AG04449 (cell line): ENCODE results near the gene CLNK.

Experiments
- CTCF ChIA-PET: fragments of 350-600 bp; formaldehyde crosslinking; extraction: SDS; loops from one replicate; lab custom pipeline; 2021; ENCODE audit warnings: antibody characterized with exemption; lab: Yijun Ruan, JAX
- POLR2A ChIA-PET: fragments of 400-600, 350-600 bp; formaldehyde crosslinking; extraction: SDS; loops from one replicate; lab custom pipeline; 2020; ENCODE audit warnings: antibody characterized with exemption, inconsistent platforms; lab: Yijun Ruan, JAX
- DNase-seq: peaks from one replicate; pipeline ENCODE4 v3.0.0-alpha.2; 2010; ENCODE audit warnings: low read depth, low spot score
- H3K4me3 ChIP-seq: 2 replicates; pipeline ENCODE4 v1.5.1; 2011; ENCODE audit warnings: low read depth, mild to moderate bottlenecking, control low read depth, low read length
- CTCF ChIP-seq: IDR thresholded peaks from one replicate; pipeline ENCODE4 v1.5.1; 2011; ENCODE audit warnings: mild to moderate bottlenecking, moderate library complexity, low read length, control low read depth, inconsistent platforms; ENCODE audit not compliant: insufficient read depth; ENCODE audit errors: missing control alignments

Gene CLNK

DNA sequence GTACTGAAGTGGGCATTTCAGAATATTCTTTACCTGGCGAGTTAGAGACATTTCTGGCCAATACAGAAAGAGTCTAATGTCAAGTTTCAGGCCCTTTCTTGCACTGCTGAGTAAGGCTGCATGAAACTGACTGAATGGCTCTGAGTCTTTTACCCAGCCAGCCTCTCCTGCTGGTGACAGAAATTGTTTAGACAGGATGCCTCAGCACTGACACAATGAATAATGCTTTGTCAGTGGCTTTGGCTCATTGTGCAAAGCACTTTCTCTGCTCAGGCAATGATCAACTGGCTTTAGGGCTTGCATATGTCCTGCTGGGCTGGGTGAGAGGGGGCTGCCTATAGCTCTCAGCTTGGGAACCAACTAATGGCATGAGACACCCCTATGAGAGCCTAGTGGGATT is 45.5 kb downstream of the CLNK start:
- TF ChIP-seq CTCF: no peak
- POLR2A ChIA-PET: no interaction called here
- no peak overlapping the region for H3K4me3 ChIP-seq
- DNase-seq: no peak
- CTCF ChIA-PET: no interaction called here

GRCh38 chr4:10635091-10635490 is 49.5 kb downstream of the CLNK start:
- TF ChIP-seq CTCF: no peak

DNA sequence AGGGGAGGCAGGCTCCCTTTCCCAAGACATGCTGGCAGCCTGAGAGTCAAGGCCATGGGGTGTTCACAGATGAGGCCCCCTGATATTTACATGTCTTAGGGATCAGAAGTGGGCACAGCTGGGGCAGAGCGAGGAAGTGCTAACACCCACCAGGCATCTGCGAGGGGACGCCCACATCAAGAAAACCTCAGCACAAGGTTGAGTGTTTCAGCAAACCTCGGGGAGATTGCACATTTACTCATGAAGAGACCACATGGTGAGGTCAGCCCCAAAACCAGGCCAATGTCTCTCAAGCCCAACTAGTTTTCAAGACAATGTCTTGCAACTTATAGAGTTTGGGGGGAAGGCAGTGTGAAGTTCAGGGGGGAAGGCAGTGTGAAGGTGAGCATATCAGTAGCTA is 55.2 kb downstream of the CLNK start:
- H3K4me3 ChIP-seq: no peak overlapping the region
- POLR2A ChIA-PET: no interaction called here
- no peak for TF ChIP-seq CTCF
- CTCF ChIA-PET: no interaction called here
- DNase-seq: no peak

More at GRCh38 chr4:10635091-10635490, 49.5 kb downstream of the CLNK start:
- POLR2A ChIA-PET: no interaction called here
- no peak overlapping the region for H3K4me3 ChIP-seq
- DNase-seq: no peak
- CTCF ChIA-PET: no interaction called here

- no peak for DNase-seq
- TF ChIP-seq CTCF: no peak
- CTCF ChIA-PET: no interaction called here
- no peak overlapping the region for H3K4me3 ChIP-seq
- POLR2A ChIA-PET: no interaction called here
These were observed 59.4 kb downstream of the CLNK start for GRCh38 chr4:10625131-10625530.

GRCh38 chr4:10623862-10624261 is 60.7 kb downstream of the CLNK start:
- ChIA-PET POLR2A (no interaction called here), CTCF (no interaction called here)
- DNase-seq: no peak
- TF ChIP-seq CTCF: no peak
- no peak overlapping the region for H3K4me3 ChIP-seq

DNA sequence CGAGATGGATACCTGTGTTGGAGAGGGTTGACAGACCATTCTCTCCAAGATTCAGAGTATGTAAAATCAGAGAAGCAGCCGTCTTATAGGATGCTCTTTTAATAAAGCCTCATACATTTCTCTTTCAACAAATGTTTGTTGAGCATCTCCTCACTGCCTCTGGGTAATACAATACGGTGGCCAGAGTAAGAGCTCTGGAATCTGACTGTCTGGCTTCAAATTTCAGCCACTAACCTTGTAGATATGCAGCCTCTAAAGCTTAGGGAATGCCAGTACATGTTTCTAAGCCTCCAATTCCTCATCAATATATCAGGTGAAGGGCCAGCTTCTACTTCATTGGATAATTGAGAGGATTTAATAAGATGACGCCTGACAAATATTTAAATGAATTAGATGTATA is 61.3 kb downstream of the CLNK start:
- ChIA-PET CTCF (interaction anchor here (2.0 kb wide), 1 partner anchor 11 kb away, joined by 7 read pairs; no protein-coding TSS in a partner anchor), POLR2A (no interaction called here)
- DNase-seq: no peak
- no peak for TF ChIP-seq CTCF
- no peak overlapping the region for H3K4me3 ChIP-seq
